Right lobe of liver (tissue), 6 donors: ENCODE measurements around the gene YARS1. TPM values are rescaled to one million over a fixed set of nuclear protein-coding genes. Genes with fewer than 3 reads are reported as not detected.

ENCODE experiments used
- ATAC-seq, 4 donors: fragments of 200-7000 bp; cut with Tn5 transposase; one replicate each; pipeline ENCODE4 v1.9.1; 2020; ENCODE audit warnings: mild to moderate bottlenecking in 4 of 4, moderate library complexity in 4 of 4
- DNase-seq, 3 donors: peaks; one replicate each; pipeline ENCODE4 v3.0.0-alpha.2; 2020
- H3K27ac ChIP-seq, 3 donors: fragments of 200-600 bp; one replicate each; pipeline ENCODE4 v1.8.0; 2022
- H3K27me3 ChIP-seq, 2 donors: fragments of 200-600 bp; one replicate each; pipeline ENCODE4 v1.8.0; 2022
- H3K36me3 ChIP-seq, 4 donors: fragments of 200-600 bp; sonication (generic) in 1 of 4; one replicate each; pipeline versions ENCODE4 v1.5.1 to v1.8.0; 2017 to 2022; ENCODE audit warnings: control low read depth in 1 of 4
- H3K4me1 ChIP-seq, 4 donors: fragments of 200-600 bp; sonication (generic) in 1 of 4; one replicate each; pipeline versions ENCODE4 v1.5.1 to v1.8.0; 2017 to 2022; ENCODE audit warnings: control low read depth in 1 of 4
- H3K4me3 ChIP-seq, 3 donors: fragments of 200-600 bp; one replicate each; pipeline ENCODE4 v1.8.0; 2022
- H3K9me3 ChIP-seq, 4 donors: fragments of 200-600 bp; sonication (generic) in 1 of 4; one replicate each; pipeline versions ENCODE4 v1.5.1 to v1.8.0; 2017 to 2022; ENCODE audit warnings: control low read depth in 1 of 4
- CTCF ChIP-seq, 4 donors: fragments of 200-600 bp in 3 of 4; fragments of 450-650 bp in 1 of 4; IDR thresholded peaks; one replicate each; pipeline versions ENCODE4 v1.5.1 to v1.8.0; 2016 to 2022; ENCODE audit warnings: antibody characterized with exemption in 4 of 4, mild to moderate bottlenecking in 2 of 4
- POLR2A ChIP-seq: fragments of 450-650 bp; IDR thresholded peaks from one replicate; pipeline ENCODE4 v1.6.1; 2017; ENCODE audit warnings: antibody characterized with exemption, mild to moderate bottlenecking
- WGBS: methylation state at CpG from one replicate; pipeline ENCODE4 v1.1.6; 2018; ENCODE audit warnings: low coverage, low lambda C conversion rate; ENCODE audit not compliant: insufficient coverage; ENCODE audit errors: missing lambda C conversion rate; 5-methylcytosine and 5-hydroxymethylcytosine counted together
- intact Hi-C, 2 donors: fragments of 100-400 bp; cut with DNase I; formaldehyde crosslinking; loops; one replicate each; pipeline versions ENCODE4 v1.11.2 to v1.14.1; 2022
- total RNA-seq, 6 experiments: library from RNA; depleted of rRNA in 2 of 6; stranded (reverse); fragments of >200 nt in 2 of 6; fragmentation: NEBNext Ultra II Directional in 3 of 6; extraction: Animal tissue kit (Norgen Biotek cat#: 25700) in 3 of 6; gene quantifications; one replicate each; pipeline versions ENCODE4 v1.1.0 to v1.2.4, GENCODE V29; 2016 to 2023
- donor health status: DM: no; HTN: yes; CAD: no.
- donor health status: DM: no; HTN: no; CAD: no.
- donor health status: DM: no; HTN: no; CAD: no.
- donor health status: DM: no; HTN: yes; CAD: no.
- donor health status: DM: no; HTN: yes; CAD: no.

YARS1 gene
- total RNA-seq, 6 experiments from 2014 or later = 37.4 to 84.3 (median 53.5) TPM

GRCh38 chr1:32773764-32774463 lies 43.2 kb downstream of the YARS1 start:
- no peak for TF ChIP-seq CTCF (IDR thresholded peaks at IDR 0.05)
- TF ChIP-seq POLR2A = no peak
- no peak overlapping the region for H3K4me3 ChIP-seq
- no peak overlapping the region for H3K27ac ChIP-seq
- no peaks in the 10 kb centered on the region for H3K4me1 ChIP-seq
- H3K36me3 ChIP-seq = peaks cover 0 to 48% (median 16%) of the 10 kb centered on the region in 4 donors
- WGBS = 87% methylated on average over 5 of the region's 7 CpGs
- DNase-seq (no peak), ATAC-seq (peak in 1 of 4 donors; percentile 12)
- H3K27me3 ChIP-seq = no peaks in the 10 kb centered on the region
- H3K9me3 ChIP-seq = no peaks in the 10 kb centered on the region
- intact Hi-C loops = loop anchor here (5.0 kb wide), 1 partner anchor 62 kb away; no protein-coding TSS in a partner anchor

GRCh38 chr1:32773018-32773763 lies 44.0 kb downstream of the YARS1 start:
- DNase-seq (peak; percentile 79 to 82 (median 81)), ATAC-seq (peak; percentile 85 to 93 (median 86))
- Histone ChIP-seq H3K9me3 (no peaks in the 10 kb centered on the region), H3K27ac (no peak overlapping the region), H3K27me3 (no peaks in the 10 kb centered on the region), H3K4me1 (no peaks in the 10 kb centered on the region), H3K4me3 (no peak overlapping the region), H3K36me3 (peaks cover 0 to 44% (median 14%) of the 10 kb centered on the region in 4 donors)
- peak; percentile 91 to 96 (median 94) for TF ChIP-seq CTCF (IDR thresholded peaks at IDR 0.05)
- no peak for TF ChIP-seq POLR2A
- 24% methylated on average over 5 of the region's 9 CpGs for WGBS
- intact Hi-C loops = loop anchor here (5.0 kb wide), 1 partner anchor 61 kb away; no protein-coding TSS in a partner anchor

GRCh38 chr1:32772281-32773017 lies 44.7 kb downstream of the YARS1 start:
- Histone ChIP-seq H3K4me1 (no peaks in the 10 kb centered on the region), H3K27me3 (no peaks in the 10 kb centered on the region), H3K36me3 (peaks cover 0 to 36% (median 13%) of the 10 kb centered on the region in 4 donors), H3K9me3 (no peaks in the 10 kb centered on the region), H3K27ac (no peak overlapping the region), H3K4me3 (no peak overlapping the region)
- no peak for TF ChIP-seq CTCF (IDR thresholded peaks at IDR 0.05)
- TF ChIP-seq POLR2A = no peak
- ATAC-seq (peak in 1 of 4 donors; percentile 1), DNase-seq (no peak)
- intact Hi-C loops = loop anchor here (5.0 kb wide), 1 partner anchor 60 kb away; no protein-coding TSS in a partner anchor
- 86% methylated on average over 4 of the region's 10 CpGs for WGBS

GRCh38 chr1:32771561-32772280 lies 45.4 kb downstream of the YARS1 start:
- no peaks in the 10 kb centered on the region for H3K9me3 ChIP-seq
- intact Hi-C loops = loop anchor here (5.0 kb wide), 1 partner anchor 59 kb away; no protein-coding TSS in a partner anchor
- 75% methylated on average over 4 of the region's 30 CpGs for WGBS
- H3K36me3 ChIP-seq = peaks cover 0 to 33% (median 11%) of the 10 kb centered on the region in 4 donors
- ATAC-seq (no peak), DNase-seq (no peak)
- TF ChIP-seq POLR2A (no peak), CTCF (IDR thresholded peaks at IDR 0.05) (no peak)
- H3K27ac ChIP-seq = no peak overlapping the region
- no peak overlapping the region for H3K4me3 ChIP-seq
- H3K27me3 ChIP-seq = no peaks in the 10 kb centered on the region
- H3K4me1 ChIP-seq = no peaks in the 10 kb centered on the region
